ENCODE results near the gene ANXA8. TPM values are rescaled to one million over a fixed set of nuclear protein-coding genes. Genes with fewer than 3 reads are reported as not detected.

Gene ANXA8
- total RNA-seq, 1 experiment from 2014 or later: 0.88 TPM

Small RNAs within 50 kb of the gene (small RNA-seq; reads per million reads assigned to genes)
- not detected for gene AL591684.3
- not detected for gene RNA5SP312

Other genes starting within 250 kb of the ANXA8 start
- not detected in 2 replicates for gene GDF10, start 183.9 kb downstream of the ANXA8 start, total RNA-seq (2014; rRNA removed; shearing (Covaris generic))
- not detected in 2 replicates for gene GDF2, start 161.7 kb downstream of the ANXA8 start, total RNA-seq (2014; rRNA removed; shearing (Covaris generic))
- not detected in 2 replicates for gene RBP3, start 135.8 kb downstream of the ANXA8 start, total RNA-seq (2014; rRNA removed; shearing (Covaris generic))
- 0.10 and 0.11 TPM in 2 replicates for gene ZNF488, start 99.8 kb downstream of the ANXA8 start, total RNA-seq (2014; rRNA removed; shearing (Covaris generic))
- gene FAM25G, start 7.6 kb upstream of the ANXA8 start, total RNA-seq (2014; rRNA removed; shearing (Covaris generic)): not detected in 2 replicates
- gene AGAP9, start 39.5 kb upstream of the ANXA8 start, total RNA-seq (2014; rRNA removed; shearing (Covaris generic)): 4.3 and 4.4 TPM in 2 replicates

Data from HT1080 (cell line).